Measurements from ENCODE around the gene ZDHHC11B.
"Not testable (repeated sequence)": the region's sequence is repeated elsewhere in the genome, so short reads cannot be mapped to it uniquely, and the experiment has no call there.

Gene ZDHHC11B

GRCh38 chr5:734145-734544 is 50.4 kb downstream of the ZDHHC11B start:
- H3K27ac ChIP-seq; DNase-seq; H3K4me1 ChIP-seq; intact Hi-C loops (cut with DNase I; ENCODE audit: low total_unique reads); H3K4me3 ChIP-seq; H3K27me3 ChIP-seq; H3K9me3 ChIP-seq: not testable (repeated sequence)
- peaks cover 4 to 21% (median 19%) of the 10 kb centered on the region in 3 donors for H3K36me3 ChIP-seq

GRCh38 chr5:732754-733454 is 51.6 kb downstream of the ZDHHC11B start:
- DNase-seq; H3K27me3 ChIP-seq; H3K27ac ChIP-seq; H3K4me3 ChIP-seq; intact Hi-C loops (cut with DNase I; ENCODE audit: low total_unique reads); H3K9me3 ChIP-seq; H3K4me1 ChIP-seq: not testable (repeated sequence)
- H3K36me3 ChIP-seq = peaks cover 4 to 21% (median 19%) of the 10 kb centered on the region in 3 donors

GRCh38 chr5:729225-729624 is 55.3 kb downstream of the ZDHHC11B start:
- H3K27ac ChIP-seq; DNase-seq; H3K4me3 ChIP-seq; H3K27me3 ChIP-seq; H3K4me1 ChIP-seq; intact Hi-C loops (cut with DNase I; ENCODE audit: low total_unique reads); H3K9me3 ChIP-seq: not testable (repeated sequence)
- H3K36me3 ChIP-seq = peaks cover 4 to 21% (median 19%) of the 10 kb centered on the region in 3 donors

- H3K36me3 ChIP-seq; H3K27me3 ChIP-seq; H3K27ac ChIP-seq; intact Hi-C loops (cut with DNase I; ENCODE audit: low total_unique reads); H3K4me1 ChIP-seq; H3K9me3 ChIP-seq; DNase-seq; H3K4me3 ChIP-seq: not testable (repeated sequence)
Observed at GRCh38 chr5:727087-727486, 57.4 kb downstream of the ZDHHC11B start.

GRCh38 chr5:723865-724264 is 60.7 kb downstream of the ZDHHC11B start:
- DNase-seq; H3K4me1 ChIP-seq; intact Hi-C loops (cut with DNase I; ENCODE audit: low total_unique reads); H3K27ac ChIP-seq; H3K27me3 ChIP-seq; H3K36me3 ChIP-seq; H3K9me3 ChIP-seq; H3K4me3 ChIP-seq: not testable (repeated sequence)

- DNase-seq, H3K36me3 ChIP-seq: not testable (repeated sequence)
Observed at GRCh38 chr5:723309-723708, 61.2 kb downstream of the ZDHHC11B start.

GRCh38 chr5:719379-719778 is 65.2 kb downstream of the ZDHHC11B start:
- H3K9me3 ChIP-seq; intact Hi-C loops (cut with DNase I; ENCODE audit: low total_unique reads); H3K36me3 ChIP-seq; H3K4me1 ChIP-seq; DNase-seq; H3K27me3 ChIP-seq; H3K4me3 ChIP-seq; H3K27ac ChIP-seq: not testable (repeated sequence)

More at GRCh38 chr5:723309-723708, 61.2 kb downstream of the ZDHHC11B start:
- H3K4me3 ChIP-seq; H3K27ac ChIP-seq; intact Hi-C loops (cut with DNase I; ENCODE audit: low total_unique reads); H3K27me3 ChIP-seq; H3K4me1 ChIP-seq; H3K9me3 ChIP-seq: not testable (repeated sequence)

- no peak for DNase-seq
- Histone ChIP-seq H3K4me3 (no peak overlapping the region), H3K27me3 (no peaks in the 10 kb centered on the region), H3K4me1 (no peaks in the 10 kb centered on the region), H3K27ac (no peak overlapping the region), H3K9me3 (peaks cover 0 to 8% (median 3%) of the 10 kb centered on the region in 3 donors), H3K36me3 (peaks cover 0 to 8% (median 5%) of the 10 kb centered on the region in 3 donors)
- TF ChIP-seq CTCF (IDR thresholded peaks at IDR 0.05) = no peak
- intact Hi-C loops (cut with DNase I; ENCODE audit: low total_unique reads) = no loop called here
Observed at GRCh38 chr5:717143-717542, 67.4 kb downstream of the ZDHHC11B start.

GRCh38 chr5:716740-717139 is 67.8 kb downstream of the ZDHHC11B start:
- H3K4me3 ChIP-seq; H3K36me3 ChIP-seq; H3K4me1 ChIP-seq; H3K27ac ChIP-seq; intact Hi-C loops (cut with DNase I; ENCODE audit: low total_unique reads); H3K27me3 ChIP-seq; H3K9me3 ChIP-seq; DNase-seq: not testable (repeated sequence)

- H3K27me3 ChIP-seq; H3K4me3 ChIP-seq; H3K4me1 ChIP-seq; H3K27ac ChIP-seq; H3K9me3 ChIP-seq; intact Hi-C loops (cut with DNase I; ENCODE audit: low total_unique reads); H3K36me3 ChIP-seq; DNase-seq: not testable (repeated sequence)
Observed at GRCh38 chr5:715636-716035, 68.9 kb downstream of the ZDHHC11B start.

GRCh38 chr5:714215-715118 is 70.1 kb downstream of the ZDHHC11B start:
- H3K9me3 ChIP-seq; H3K4me3 ChIP-seq; H3K4me1 ChIP-seq; H3K27me3 ChIP-seq; DNase-seq; H3K27ac ChIP-seq; intact Hi-C loops (cut with DNase I; ENCODE audit: low total_unique reads); H3K36me3 ChIP-seq: not testable (repeated sequence)

GRCh38 chr5:713686-714085 is 70.8 kb downstream of the ZDHHC11B start:
- H3K27me3 ChIP-seq; H3K27ac ChIP-seq; H3K4me1 ChIP-seq; intact Hi-C loops (cut with DNase I; ENCODE audit: low total_unique reads); H3K9me3 ChIP-seq; DNase-seq; H3K36me3 ChIP-seq; H3K4me3 ChIP-seq: not testable (repeated sequence)

GRCh38 chr5:708848-709517 is 75.5 kb downstream of the ZDHHC11B start:
- H3K27ac ChIP-seq; H3K27me3 ChIP-seq; H3K9me3 ChIP-seq; H3K4me1 ChIP-seq; H3K36me3 ChIP-seq; intact Hi-C loops (cut with DNase I; ENCODE audit: low total_unique reads); DNase-seq; H3K4me3 ChIP-seq: not testable (repeated sequence)

All from tibial artery (tissue), 4 donors.